Transverse colon (tissue), 4 donors: Measurements from ENCODE around the gene YLPM1. TPM values are rescaled to one million over a fixed set of nuclear protein-coding genes. Genes with fewer than 3 reads are reported as not detected.

Source experiments
- DNase-seq: peaks from one replicate; pipeline ENCODE4 v3.0.0-alpha.2; 2019
- H3K27ac ChIP-seq, 4 donors: fragments of 200-600 bp; sonication (generic); 2 replicates each; pipeline ENCODE4 v1.5.1; 2016 to 2018; ENCODE audit warnings: inconsistent platforms in 4 of 4
- H3K27me3 ChIP-seq: fragments of 200-600 bp; sonication (generic); 2 replicates; pipeline ENCODE4 v1.5.1; 2017; ENCODE audit warnings: inconsistent platforms
- H3K36me3 ChIP-seq, 4 donors: fragments of 200-600 bp; sonication (generic); 2 replicates each; pipeline ENCODE4 v1.5.1; 2017 to 2019; ENCODE audit warnings: inconsistent platforms in 4 of 4
- H3K4me1 ChIP-seq, 4 donors: fragments of 200-600 bp; sonication (generic); 2 replicates each; pipeline ENCODE4 v1.5.1; 2017 to 2020; ENCODE audit warnings: inconsistent platforms in 4 of 4
- H3K4me3 ChIP-seq, 4 donors: fragments of 200-600 bp; sonication (generic); 1 replicate in 1 of 4; 2 replicates in 3 of 4; pipeline versions ENCODE4 v1.5.1 to v1.6.1; 2017 to 2019; ENCODE audit warnings: inconsistent platforms in 4 of 4
- H3K9me3 ChIP-seq, 2 donors: fragments of 200-600 bp; sonication (generic); 2 replicates each; pipeline ENCODE4 v1.5.1; 2017 to 2019; ENCODE audit warnings: inconsistent platforms in 2 of 2
- EP300 ChIP-seq: sonication (generic); formaldehyde crosslinking; IDR thresholded peaks from one replicate; pipeline ENCODE4 v1.6.1; 2017; ENCODE audit warnings: antibody characterized with exemption, low read depth
- POLR2A ChIP-seq: fragments of 450-650 bp; IDR thresholded peaks from one replicate; pipeline ENCODE4 v1.6.1; 2016; ENCODE audit warnings: antibody characterized with exemption, mild to moderate bottlenecking, moderate library complexity
- POLR2AphosphoS5 ChIP-seq, 3 donors: sonication (generic); formaldehyde crosslinking; IDR thresholded peaks; one replicate each; pipeline ENCODE4 v1.6.1; 2016; ENCODE audit warnings: antibody characterized with exemption in 3 of 3
- WGBS, 2 donors: methylation state at CpG; one replicate each; pipeline ENCODE4 v1.1.5; 2018; ENCODE audit warnings: low coverage in 1 of 2; 5-methylcytosine and 5-hydroxymethylcytosine counted together
- in situ Hi-C, 4 donors: fragments of 200-750 bp; cut with MboI; loops; one replicate each; pipeline versions ENCODE4 v1.15.0 to v1.15.1; 2017; ENCODE audit warnings: low sequenced_read_pairs in 3 of 4, low pct_ligation_motif_present in 1 of 4, low pct_unique_long_range_greater_than_20kb in 1 of 4
- intact Hi-C: fragments of 100-400 bp; cut with DNase I; formaldehyde crosslinking; loops from one replicate; pipeline ENCODE4 v1.15.1; 2023; ENCODE audit warnings: low total_unique reads
- total RNA-seq, 4 donors: library from RNA; depleted of rRNA; stranded (reverse); fragments of >200 nt; gene quantifications; one replicate each; pipeline ENCODE4 v1.1.0, GENCODE V29; 2016
- TF ChIP-seq, protein P1 (sequence below), 5 experiments: fragments of 200-600 bp in 3 of 5; fragments of 450-650 bp in 2 of 5; sonication (generic) in 3 of 5; IDR thresholded peaks; 1 replicate in 2 of 5; 2 replicates in 3 of 5; pipeline ENCODE4 v1.5.1; 2016 to 2017; ENCODE audit warnings: antibody characterized with exemption in 5 of 5, inconsistent platforms in 3 of 5, mild to moderate bottlenecking in 2 of 5, moderate library complexity in 1 of 5

Gene YLPM1
- total RNA-seq, 4 donors from 2014 or later: 26.1 to 62.4 (median 35.0) TPM

DNA sequence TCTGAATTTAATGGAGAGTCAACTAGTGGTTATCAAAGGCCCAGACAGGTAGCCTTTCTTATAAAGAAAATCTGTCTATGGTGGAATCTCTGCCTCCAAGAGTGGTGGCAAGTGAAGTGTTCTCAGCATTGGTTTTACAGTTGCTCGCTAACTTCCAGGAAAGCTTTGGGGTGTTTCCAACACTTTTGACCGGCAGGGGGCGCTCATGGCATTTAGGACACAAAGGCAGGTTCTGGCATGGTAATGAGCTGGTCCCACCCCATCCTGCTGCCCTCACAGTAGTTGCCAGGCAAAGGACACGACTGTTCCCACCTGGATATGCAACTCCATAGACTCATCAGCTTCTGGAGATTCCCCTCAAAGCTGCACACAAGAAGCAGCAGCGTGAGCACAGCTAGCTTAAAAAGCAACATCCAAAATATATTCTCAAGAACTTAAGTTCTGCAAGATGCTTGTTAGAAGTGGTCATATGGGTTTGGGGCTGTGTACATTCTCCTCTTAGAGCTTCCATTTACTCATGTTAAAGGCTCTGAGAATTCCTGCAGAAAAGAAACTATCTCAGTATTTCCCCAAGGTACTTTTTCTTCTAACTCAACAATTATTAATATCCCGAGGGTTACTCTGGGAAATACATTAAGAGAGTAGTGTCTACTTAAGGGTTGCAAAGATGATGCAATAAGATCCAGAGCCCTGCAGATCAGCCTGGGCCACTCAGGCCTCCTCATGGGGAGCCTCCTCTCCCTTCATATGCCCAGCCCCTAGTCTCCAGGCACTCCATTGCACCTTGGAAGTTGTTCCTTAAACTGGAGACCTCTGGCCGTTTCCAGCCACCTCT lies 98.0 kb downstream of the YLPM1 start:
- Histone ChIP-seq H3K9me3 (no peaks in the 10 kb centered on the region), H3K27ac (no peak overlapping the region), H3K36me3 (no peaks in the 10 kb centered on the region), H3K4me1 (peaks cover 0 to 7% (median 0%) of the 10 kb centered on the region in 4 donors), H3K27me3 (no peaks in the 10 kb centered on the region), H3K4me3 (no peak overlapping the region)
- DNase-seq: peak; percentile 93
- WGBS, 2 donors: 27 to 50% methylated on average over 1 to 7 of the region's 7 CpGs
- in situ Hi-C loops: loop anchor here in 1 of 4 donors (10.0 kb wide), 1 partner anchor 54 kb away; no protein-coding TSS in a partner anchor
- intact Hi-C loops: loop anchor here (5.0 kb wide), 1 partner anchor 46 kb away; no protein-coding TSS in a partner anchor
- TF ChIP-seq, protein P1, sequence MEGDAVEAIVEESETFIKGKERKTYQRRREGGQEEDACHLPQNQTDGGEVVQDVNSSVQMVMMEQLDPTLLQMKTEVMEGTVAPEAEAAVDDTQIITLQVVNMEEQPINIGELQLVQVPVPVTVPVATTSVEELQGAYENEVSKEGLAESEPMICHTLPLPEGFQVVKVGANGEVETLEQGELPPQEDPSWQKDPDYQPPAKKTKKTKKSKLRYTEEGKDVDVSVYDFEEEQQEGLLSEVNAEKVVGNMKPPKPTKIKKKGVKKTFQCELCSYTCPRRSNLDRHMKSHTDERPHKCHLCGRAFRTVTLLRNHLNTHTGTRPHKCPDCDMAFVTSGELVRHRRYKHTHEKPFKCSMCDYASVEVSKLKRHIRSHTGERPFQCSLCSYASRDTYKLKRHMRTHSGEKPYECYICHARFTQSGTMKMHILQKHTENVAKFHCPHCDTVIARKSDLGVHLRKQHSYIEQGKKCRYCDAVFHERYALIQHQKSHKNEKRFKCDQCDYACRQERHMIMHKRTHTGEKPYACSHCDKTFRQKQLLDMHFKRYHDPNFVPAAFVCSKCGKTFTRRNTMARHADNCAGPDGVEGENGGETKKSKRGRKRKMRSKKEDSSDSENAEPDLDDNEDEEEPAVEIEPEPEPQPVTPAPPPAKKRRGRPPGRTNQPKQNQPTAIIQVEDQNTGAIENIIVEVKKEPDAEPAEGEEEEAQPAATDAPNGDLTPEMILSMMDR (IDR thresholded peaks at IDR 0.05): peak; percentile 74 to 93 (median 91)
- TF ChIP-seq POLR2A: no peak
- TF ChIP-seq EP300: no peak
- TF ChIP-seq POLR2AphosphoS5 (IDR thresholded peaks at IDR 0.05): peak in 1 of 3 donors; percentile 31

DNA sequence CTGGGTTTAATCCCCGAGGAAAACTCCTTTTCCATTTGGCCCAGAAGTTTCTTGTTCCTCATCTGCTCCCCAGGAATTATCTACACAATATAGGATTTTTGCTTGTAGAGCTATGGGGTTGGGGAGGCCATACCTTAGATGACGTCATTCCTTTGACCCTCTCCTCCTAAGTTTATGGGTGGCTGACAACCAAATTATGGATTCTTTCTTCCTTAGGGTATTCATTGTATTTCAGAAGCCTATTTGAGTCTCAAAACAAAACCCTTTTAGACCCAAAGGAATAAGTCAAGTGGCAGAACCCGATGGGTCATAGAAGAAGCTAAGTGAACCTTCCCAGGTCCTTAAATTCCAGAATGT lies 98.6 kb downstream of the YLPM1 start:
- H3K27me3 ChIP-seq: no peaks in the 10 kb centered on the region
- WGBS, 2 donors: 66 to 73% methylated on average over 3 of the region's 3 CpGs
- no peaks in the 10 kb centered on the region for H3K9me3 ChIP-seq
- no peak for DNase-seq
- H3K36me3 ChIP-seq: no peaks in the 10 kb centered on the region
- H3K4me3 ChIP-seq: no peak overlapping the region
- no peak overlapping the region for H3K27ac ChIP-seq
- H3K4me1 ChIP-seq: peaks cover 0 to 7% (median 0%) of the 10 kb centered on the region in 4 donors
- in situ Hi-C loops (loop anchor here in 1 of 4 donors (10.0 kb wide), 1 partner anchor 53 kb away; no protein-coding TSS in a partner anchor), intact Hi-C loops (loop anchor here (5.0 kb wide), 1 partner anchor 46 kb away; no protein-coding TSS in a partner anchor)
- TF ChIP-seq, protein P1 (IDR thresholded peaks at IDR 0.05): no peak
- TF ChIP-seq EP300 (no peak), POLR2AphosphoS5 (IDR thresholded peaks at IDR 0.05) (no peak), POLR2A (no peak)

DNA sequence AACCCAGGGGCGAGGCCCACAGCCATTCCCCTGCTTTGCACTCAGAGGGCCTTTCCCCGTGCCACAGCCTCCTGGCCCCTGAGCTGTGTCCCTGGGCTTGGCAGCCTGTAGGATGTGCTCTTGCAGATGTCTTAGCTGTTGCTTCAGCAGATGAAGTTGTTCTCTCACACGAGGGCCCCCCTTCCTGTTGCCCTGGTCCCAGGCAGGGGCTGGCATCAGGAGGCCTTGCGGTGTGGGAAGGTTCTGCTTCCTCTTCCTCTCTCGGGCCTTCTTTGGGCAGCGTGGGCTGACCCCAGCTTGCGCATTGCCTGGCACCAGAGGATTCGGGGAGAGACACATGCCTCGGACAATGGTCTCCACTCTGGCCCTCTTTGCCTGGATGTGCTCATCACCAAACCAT lies 100.2 kb downstream of the YLPM1 start:
- Histone ChIP-seq H3K9me3 (no peaks in the 10 kb centered on the region), H3K27me3 (no peaks in the 10 kb centered on the region), H3K4me3 (no peak overlapping the region), H3K36me3 (no peaks in the 10 kb centered on the region), H3K27ac (no peak overlapping the region), H3K4me1 (peaks cover 0 to 7% (median 0%) of the 10 kb centered on the region in 4 donors)
- DNase-seq: no peak
- TF ChIP-seq POLR2AphosphoS5 (IDR thresholded peaks at IDR 0.05) (no peak), POLR2A (no peak), EP300 (no peak)
- TF ChIP-seq, protein P1 (IDR thresholded peaks at IDR 0.05): no peak
- intact Hi-C loops (loop anchor here (5.0 kb wide), 1 partner anchor 44 kb away; no protein-coding TSS in a partner anchor), in situ Hi-C loops (loop anchor here in 1 of 4 donors (10.0 kb wide), 1 partner anchor 52 kb away; no protein-coding TSS in a partner anchor)
- 70% methylated on average over 9 of the region's 9 CpGs; no CpG with 5 or more reads in 1 of the 2 donors for WGBS, 2 donors

DNA sequence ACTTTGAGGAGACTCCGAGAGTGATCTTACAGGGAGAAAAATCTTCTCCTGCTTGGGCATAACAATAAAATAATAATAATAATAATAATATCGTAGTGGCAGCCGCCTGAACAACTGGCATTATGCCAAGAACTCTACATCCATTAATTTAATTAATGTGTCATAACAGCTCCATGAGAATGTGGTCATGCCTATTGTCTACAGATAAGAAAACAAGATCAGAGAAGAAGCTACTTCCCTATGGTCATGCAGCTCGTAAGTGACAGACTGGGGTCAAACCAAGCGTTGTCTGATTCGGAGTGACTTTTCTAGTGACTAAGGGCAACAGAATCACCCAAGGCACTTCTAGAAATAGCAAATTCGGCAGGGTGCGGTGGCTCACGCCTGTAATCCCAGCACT lies 101.1 kb downstream of the YLPM1 start:
- H3K27ac ChIP-seq: no peak overlapping the region
- no peak for DNase-seq
- in situ Hi-C loops (loop anchor here in 1 of 4 donors (10.0 kb wide), 1 partner anchor 51 kb away; no protein-coding TSS in a partner anchor), intact Hi-C loops (loop anchor here (5.0 kb wide), 1 partner anchor 43 kb away; no protein-coding TSS in a partner anchor)
- 86 to 100% methylated on average over 1 to 9 of the region's 9 CpGs for WGBS, 2 donors
- no peaks in the 10 kb centered on the region for H3K36me3 ChIP-seq
- no peak overlapping the region for H3K4me3 ChIP-seq
- TF ChIP-seq POLR2AphosphoS5 (IDR thresholded peaks at IDR 0.05) (no peak), EP300 (no peak), POLR2A (no peak)
- TF ChIP-seq, protein P1 (IDR thresholded peaks at IDR 0.05): no peak
- H3K27me3 ChIP-seq: no peaks in the 10 kb centered on the region
- no peaks in the 10 kb centered on the region for H3K9me3 ChIP-seq
- H3K4me1 ChIP-seq: peaks cover 0 to 7% (median 0%) of the 10 kb centered on the region in 4 donors
